Psoas muscle (tissue), 8 donors: ENCODE results near the gene TCTN1. TPM values are rescaled to one million over a fixed set of nuclear protein-coding genes. Genes with fewer than 3 reads are reported as not detected.
A peak's percentile ranks its signal among the peaks of the same experiment; 100 is the strongest.
"Not testable (repeated sequence)": the region's sequence is repeated elsewhere in the genome, so short reads cannot be mapped to it uniquely, and the experiment has no call there.

Experiments used
- ATAC-seq, 4 donors: fragments of 200-7000 bp; cut with Tn5 transposase; one replicate each; pipeline ENCODE4 v1.9.1; 2020; ENCODE audit warnings: moderate library complexity in 3 of 4, mild to moderate bottlenecking in 2 of 4
- DNase-seq, 2 donors: peaks; one replicate each; pipeline ENCODE4 v3.0.0-alpha.2; 2020
- H3K27ac ChIP-seq: fragments of 200-600 bp; one replicate; pipeline ENCODE4 v1.8.0; 2022
- H3K27me3 ChIP-seq, 3 donors: fragments of 200-600 bp in 1 of 3; one replicate each; pipeline versions ENCODE4 v1.6.1 to v1.8.0; 2013 to 2022; ENCODE audit warnings: low read length in 2 of 3, mild to moderate bottlenecking in 2 of 3, moderate library complexity in 1 of 3; ENCODE audit not compliant: insufficient read depth in 3 of 3
- H3K36me3 ChIP-seq, 2 donors: fragments of 200-600 bp in 1 of 2; one replicate each; pipeline versions ENCODE4 v1.6.1 to v1.8.0; 2013 to 2022; ENCODE audit warnings: low read depth in 1 of 2, mild to moderate bottlenecking in 1 of 2, moderate library complexity in 1 of 2; ENCODE audit not compliant: insufficient read depth in 1 of 2
- H3K4me1 ChIP-seq: fragments of 200-600 bp; one replicate; pipeline ENCODE4 v1.8.0; 2022
- H3K4me3 ChIP-seq: fragments of 200-600 bp; one replicate; pipeline ENCODE4 v1.8.0; 2022; ENCODE audit warnings: mild to moderate bottlenecking
- H3K9me3 ChIP-seq: fragments of 200-600 bp; one replicate; pipeline ENCODE4 v1.8.0; 2022
- WGBS, 3 donors: extraction: QIAGEN DNeasy Blood & Tissue Kit; methylation state at CpG; one replicate each; pipeline versions ENCODE4 v1.1.6 to v1.1.7; 2013; 5-methylcytosine and 5-hydroxymethylcytosine counted together
- intact Hi-C, 2 donors: fragments of 100-400 bp; cut with DNase I; formaldehyde crosslinking; loops; one replicate each; pipeline versions ENCODE4 v1.11.0 to v1.14.2; 2022
- polyA plus RNA-seq, 3 donors: library from polyadenylated mRNA; stranded (reverse); fragments of 200-250 nt; gene quantifications; one replicate each; pipeline ENCODE4 v1.2.3, GENCODE V29; 2013
- total RNA-seq, 4 donors: library from RNA; stranded (reverse); fragmentation: NEBNext Ultra II Directional in 2 of 4; extraction: Animal tissue kit (Norgen Biotek cat#: 25700) in 2 of 4; gene quantifications; one replicate each; pipeline versions ENCODE4 v1.2.1 to v1.2.4, GENCODE V29; 2021 to 2023
- TF ChIP-seq, protein P1 (sequence below): fragments of 200-600 bp; IDR thresholded peaks from one replicate; pipeline ENCODE4 v1.8.0; 2022; ENCODE audit warnings: antibody characterized with exemption
- donor health status: healthy with polysubstance abuse.
- donor health status: DM: no; HTN: no; CAD: no; lungs with moderate emphysema.
- donor health status: Bipolar disorder and iron deficiency.
- donor health status: healthy.
- donor health status: DM: yes; HTN: yes; CAD: no.
- donor health status: DM: no; HTN: no; CAD: no.
- donor health status: DM: no; HTN: no; CAD: no.
- donor health status: DM: yes; HTN: yes; CAD: no.

The TCTN1 gene
- total and polyA plus RNA-seq, 7 donors = 4.0 to 24.7 (median 12.1) TPM

- Histone ChIP-seq H3K4me3 (peak overlapping the region; percentile 33), H3K36me3 (peaks cover 0 to 6% of the 10 kb centered on the region in 2 donors), H3K27me3 (no peaks in the 10 kb centered on the region), H3K9me3 (no peaks in the 10 kb centered on the region), H3K4me1 (peaks cover 23% of the 10 kb centered on the region), H3K27ac (peak overlapping the region; percentile 23)
- 55 to 78% (median 64%) methylated on average over 15 of the region's 15 CpGs for WGBS, 3 donors
- ATAC-seq (peak; percentile 67 to 87 (median 82)), DNase-seq (peak; percentile 72 to 79)
- intact Hi-C loops = no loop called here
- TF ChIP-seq, protein P1, sequence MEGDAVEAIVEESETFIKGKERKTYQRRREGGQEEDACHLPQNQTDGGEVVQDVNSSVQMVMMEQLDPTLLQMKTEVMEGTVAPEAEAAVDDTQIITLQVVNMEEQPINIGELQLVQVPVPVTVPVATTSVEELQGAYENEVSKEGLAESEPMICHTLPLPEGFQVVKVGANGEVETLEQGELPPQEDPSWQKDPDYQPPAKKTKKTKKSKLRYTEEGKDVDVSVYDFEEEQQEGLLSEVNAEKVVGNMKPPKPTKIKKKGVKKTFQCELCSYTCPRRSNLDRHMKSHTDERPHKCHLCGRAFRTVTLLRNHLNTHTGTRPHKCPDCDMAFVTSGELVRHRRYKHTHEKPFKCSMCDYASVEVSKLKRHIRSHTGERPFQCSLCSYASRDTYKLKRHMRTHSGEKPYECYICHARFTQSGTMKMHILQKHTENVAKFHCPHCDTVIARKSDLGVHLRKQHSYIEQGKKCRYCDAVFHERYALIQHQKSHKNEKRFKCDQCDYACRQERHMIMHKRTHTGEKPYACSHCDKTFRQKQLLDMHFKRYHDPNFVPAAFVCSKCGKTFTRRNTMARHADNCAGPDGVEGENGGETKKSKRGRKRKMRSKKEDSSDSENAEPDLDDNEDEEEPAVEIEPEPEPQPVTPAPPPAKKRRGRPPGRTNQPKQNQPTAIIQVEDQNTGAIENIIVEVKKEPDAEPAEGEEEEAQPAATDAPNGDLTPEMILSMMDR = no peak
Measured at GRCh38 chr12:110640275-110641025, 26.5 kb downstream of the TCTN1 start.

- Histone ChIP-seq H3K27me3 (no peaks in the 10 kb centered on the region), H3K4me1 (peaks cover 23% of the 10 kb centered on the region), H3K4me3 (peak overlapping the region; percentile 33), H3K9me3 (no peaks in the 10 kb centered on the region), H3K27ac (peak overlapping the region; percentile 23), H3K36me3 (peaks cover 0 to 7% of the 10 kb centered on the region in 2 donors)
- DNase-seq = peak in 1 of 2 donors; percentile 35
- TF ChIP-seq, protein P1 = no peak
- WGBS, 3 donors = 41 to 51% (median 50%) methylated on average over 7 of the region's 7 CpGs
- ATAC-seq = no peak
- intact Hi-C loops = no loop called here
Measured at GRCh38 chr12:110641521-110641920, 27.6 kb downstream of the TCTN1 start.

GRCh38 chr12:110647631-110648040 is 33.7 kb downstream of the TCTN1 start:
- H3K36me3 ChIP-seq = peaks cover 0 to 57% of the 10 kb centered on the region in 2 donors

DNA sequence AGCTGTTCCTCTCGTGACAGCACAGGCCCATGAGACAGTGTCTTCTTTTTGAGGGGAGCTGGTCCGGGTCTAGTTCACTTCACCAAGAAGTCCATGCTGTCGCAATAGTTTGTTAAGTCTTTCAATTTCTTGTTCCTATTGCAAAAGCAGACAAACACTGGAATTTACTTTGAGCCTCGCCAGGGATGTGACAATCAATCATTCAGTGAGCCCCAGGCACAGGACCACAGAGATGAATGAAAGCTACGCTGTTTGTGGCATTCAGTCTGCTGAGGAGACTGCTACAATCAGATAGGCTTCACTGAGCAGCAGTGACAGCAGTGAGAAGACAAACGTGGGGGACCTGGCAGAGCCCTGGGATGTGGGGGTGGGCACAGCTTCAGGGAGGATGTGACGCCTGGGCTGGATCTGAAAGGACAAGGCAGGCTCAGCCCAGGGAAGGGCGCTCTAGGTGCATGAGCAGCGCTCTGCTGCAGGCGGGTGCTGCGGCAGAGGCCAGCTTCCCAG is 35.5 kb downstream of the TCTN1 start:
- no peaks in the 10 kb centered on the region for H3K4me1 ChIP-seq
- H3K4me3 ChIP-seq = no peak overlapping the region
- intact Hi-C loops = loop anchor here in 1 of 2 donors (5.0 kb wide), 1 partner anchor 38 kb away; the partner anchor contains the start of gene HVCN1
- H3K27me3 ChIP-seq = no peaks in the 10 kb centered on the region
- TF ChIP-seq, protein P1 = no peak
- no peak overlapping the region for H3K27ac ChIP-seq
- WGBS, 3 donors = 83 to 89% (median 88%) methylated on average over 11 of the region's 11 CpGs
- H3K9me3 ChIP-seq = no peaks in the 10 kb centered on the region
- peaks cover 0 to 57% of the 10 kb centered on the region in 2 donors for H3K36me3 ChIP-seq
- DNase-seq = no peak
- ATAC-seq = no peak

More at GRCh38 chr12:110647631-110648040, 33.7 kb downstream of the TCTN1 start:
- WGBS, 3 donors = 65 to 71% (median 66%) methylated on average over 7 of the region's 7 CpGs
- TF ChIP-seq, protein P1 = no peak
- intact Hi-C loops = loop anchor here in 1 of 2 donors (5.0 kb wide), 1 partner anchor 40 kb away; the partner anchor contains the start of gene HVCN1
- Histone ChIP-seq H3K4me1 (no peaks in the 10 kb centered on the region), H3K27ac (no peak overlapping the region), H3K4me3 (no peak overlapping the region), H3K9me3 (no peaks in the 10 kb centered on the region), H3K27me3 (no peaks in the 10 kb centered on the region)
- DNase-seq (no peak), ATAC-seq (no peak)

GRCh38 chr12:110654238-110654637 is 40.3 kb downstream of the TCTN1 start:
- H3K27me3 ChIP-seq, H3K4me1 ChIP-seq, intact Hi-C loops, DNase-seq, ATAC-seq, H3K4me3 ChIP-seq, H3K9me3 ChIP-seq, H3K27ac ChIP-seq: not testable (repeated sequence)
- peaks cover 0 to 23% of the 10 kb centered on the region in 2 donors for H3K36me3 ChIP-seq
- WGBS, 3 donors = 90 to 94% (median 92%) methylated on average over 10 of the region's 10 CpGs
